HepG2 (cell line): ENCODE results near the gene DNAAF1. TPM values are rescaled to one million over a fixed set of nuclear protein-coding genes. Genes with fewer than 3 reads are reported as not detected.

Experiments
- ATAC-seq: fragments of 200-7000 bp; cut with Tn5 transposase; 3 replicates; pipeline ENCODE4 v1.9.1; 2020; ENCODE audit warnings: mild to moderate bottlenecking, moderate library complexity
- BruUV-seq: library from RNA; stranded (reverse); fragments of 400-500 nt; replicated peaks from 2 replicates; lab custom pipeline; 2021; lab: Mats Ljungman, UMichigan
- CTCF ChIA-PET: fragments of 300-600 bp; formaldehyde crosslinking; extraction: SDS; loops from one replicate; lab custom pipeline; 2021; ENCODE audit warnings: low total read pairs, inconsistent platforms, low intra/inter-chr PET ratio; lab: Yijun Ruan, JAX
- POLR2A ChIA-PET: fragments of 350-600 bp; sonication (Branson Sonifier 250); formaldehyde crosslinking; loops from one replicate; lab custom pipeline; 2020; ENCODE audit warnings: antibody characterized with exemption, inconsistent platforms; lab: Yijun Ruan, JAX
- DNase-seq: peaks from one replicate; pipeline ENCODE4 v3.0.0-alpha.2; 2015; ENCODE audit warnings: low spot score
- FAIRE-seq: peaks from 3 replicates; lab custom pipeline; 2011; peaks lifted over from hg19 to GRCh38; lab: Jason Lieb, UNC
- H2AFZ ChIP-seq: one replicate; pipeline ENCODE4 v1.6.1; 2011; ENCODE audit warnings: low read length, inconsistent platforms
- H3K27ac ChIP-seq: fragments of 300-600 bp; 3 replicates; pipeline ENCODE4 v1.8.0; 2011; ENCODE audit warnings: mixed run types, mild to moderate bottlenecking, mixed read lengths, low read length, inconsistent platforms; ENCODE audit not compliant: insufficient read depth; ENCODE audit errors: extremely low read length
- H3K27me3 ChIP-seq, 2 experiments: fragments of 200-600 bp in 1 of 2; 2 replicates in 1 of 2; 3 replicates in 1 of 2; pipeline versions ENCODE4 v1.6.0 to v1.8.0; 2011; ENCODE audit warnings: low read length in 2 of 2, mild to moderate bottlenecking in 2 of 2, moderate library complexity in 2 of 2, inconsistent platforms in 1 of 2; ENCODE audit not compliant: insufficient read depth in 2 of 2, control insufficient read depth in 1 of 2
- H3K36me3 ChIP-seq, 2 experiments: fragments of 200-600 bp in 1 of 2; replicated peaks in 1 of 2; 2 replicates in 1 of 2; 3 replicates in 1 of 2; pipeline versions ENCODE4 v1.5.1 to v1.8.0; 2011; ENCODE audit warnings: low read length in 2 of 2, inconsistent platforms in 1 of 2; ENCODE audit not compliant: insufficient read depth in 2 of 2, control insufficient read depth in 1 of 2
- H3K4me1 ChIP-seq: 2 replicates; pipeline ENCODE4 v1.5.1; 2012; ENCODE audit warnings: low read length, inconsistent platforms; ENCODE audit not compliant: insufficient read depth
- H3K4me2 ChIP-seq: 2 replicates; pipeline ENCODE4 v1.6.0; 2011; ENCODE audit warnings: low read depth, low read length, inconsistent platforms
- H3K4me3 ChIP-seq, 3 experiments: fragments of 200-600 bp in 1 of 3; sonication (generic), shearing (Covaris generic) in 1 of 3; replicated peaks in 1 of 3; 2 replicates each; pipeline ENCODE4 v1.5.1; 2011 to 2016; ENCODE audit warnings: low read length in 3 of 3, inconsistent platforms in 2 of 3, low read depth in 2 of 3, mild to moderate bottlenecking in 2 of 3, control low read depth in 1 of 3, mixed read lengths in 1 of 3; ENCODE audit not compliant: insufficient read depth in 1 of 3
- H3K79me2 ChIP-seq: one replicate; pipeline ENCODE4 v1.6.1; 2011; ENCODE audit warnings: low read length, inconsistent platforms; ENCODE audit not compliant: insufficient read depth
- H3K9ac ChIP-seq: 2 replicates; pipeline ENCODE4 v1.6.0; 2011; ENCODE audit warnings: mild to moderate bottlenecking, low read depth, low read length, inconsistent platforms; ENCODE audit not compliant: insufficient read depth
- H3K9me3 ChIP-seq: 2 replicates; pipeline ENCODE4 v1.5.1; 2012; ENCODE audit warnings: mild to moderate bottlenecking, low read length
- H4K20me1 ChIP-seq: 2 replicates; pipeline ENCODE4 v1.6.0; 2011; ENCODE audit warnings: inconsistent platforms, mild to moderate bottlenecking, low read length, moderate library complexity; ENCODE audit not compliant: insufficient read depth
- ATAD3A ChIP-seq: sonication (generic); formaldehyde crosslinking; IDR thresholded peaks from 2 replicates; pipeline ENCODE4 v1.4.0; 2020; ENCODE audit warnings: missing genetic modification reagents
- CEBPZ ChIP-seq: IDR thresholded peaks from 2 replicates; pipeline ENCODE4 v1.6.1; 2012; ENCODE audit warnings: low read length, improper control_type of control experiment
- ESRRA ChIP-seq: sonication (generic); formaldehyde crosslinking; IDR thresholded peaks from 2 replicates; pipeline ENCODE4 v1.5.1; 2020; ENCODE audit warnings: mild to moderate bottlenecking, low read depth, missing genetic modification reagents
- MXI1 ChIP-seq: IDR thresholded peaks from 3 replicates; pipeline ENCODE4 v1.6.1; 2012; ENCODE audit warnings: low read depth, low read length, inconsistent platforms, borderline replicate concordance
- PREB ChIP-seq: sonication (generic); formaldehyde crosslinking; IDR thresholded peaks from 2 replicates; pipeline ENCODE4 v1.4.0; 2020; ENCODE audit warnings: missing genetic modification reagents
- THAP7 ChIP-seq: sonication (generic); formaldehyde crosslinking; IDR thresholded peaks from 2 replicates; pipeline ENCODE4 v1.8.1; 2023; ENCODE audit warnings: mild to moderate bottlenecking, missing genetic modification reagents
- ZNF143 ChIP-seq: sonication (generic); formaldehyde crosslinking; IDR thresholded peaks from 2 replicates; pipeline ENCODE4 v1.4.0; 2020; ENCODE audit warnings: missing genetic modification reagents
- ZNF24 ChIP-seq: fragments of 450-650 bp; IDR thresholded peaks from 2 replicates; pipeline ENCODE4 v1.6.1; 2017; ENCODE audit warnings: antibody characterized with exemption, mild to moderate bottlenecking
- WGBS: methylation state at CpG from one replicate; pipeline ENCODE4 v1.1.6; 2017; ENCODE audit warnings: low lambda C conversion rate; 5-methylcytosine and 5-hydroxymethylcytosine counted together
- in situ Hi-C: cut with HindIII; loops from 2 replicates; pipeline ENCODE4 v1.10.0; 2017; ENCODE audit warnings: low pct_unique_long_range_greater_than_20kb; ENCODE audit not compliant: extremely low pct_ligation_motif_present
- intact Hi-C: fragments of 100-400 bp; cut with micrococcal nuclease; formaldehyde crosslinking; loops from one replicate; pipeline ENCODE4 v1.10.0; 2022; ENCODE audit not compliant: unreplicated experiment
- polyA plus RNA-seq, 8 experiments: library from polyadenylated mRNA; depleted of rRNA in 3 of 8; stranded (reverse) in 7 of 8; unstranded in 1 of 8; fragments of >200 nt; fragmentation: Illumina TruSeq in 4 of 8; extraction: Trizol in 4 of 8; gene quantifications; 2 replicates each; pipeline versions ENCODE4 v1.2.1 to v1.2.3, GENCODE V29; 2011 to 2016; ENCODE audit warnings: low read depth in 4 of 8, missing spikeins in 1 of 8, mixed read lengths in 1 of 8; ENCODE audit not compliant: insufficient read depth in 1 of 8
- total RNA-seq, 5 experiments: library from RNA; depleted of rRNA; stranded (reverse); fragments of >200 nt; fragmentation: Illumina TruSeq; extraction: Trizol; gene quantifications; 2 replicates each; pipeline ENCODE4 v1.2.3, GENCODE V29; 2016; ENCODE audit warnings: low read depth in 1 of 5

Gene DNAAF1
- total and polyA plus RNA-seq, 2 of the 13 experiments (the other 11 are each of a cell fraction or from before 2014, with no cell fraction given): 0.04 TPM; not detected in 1

DNA sequence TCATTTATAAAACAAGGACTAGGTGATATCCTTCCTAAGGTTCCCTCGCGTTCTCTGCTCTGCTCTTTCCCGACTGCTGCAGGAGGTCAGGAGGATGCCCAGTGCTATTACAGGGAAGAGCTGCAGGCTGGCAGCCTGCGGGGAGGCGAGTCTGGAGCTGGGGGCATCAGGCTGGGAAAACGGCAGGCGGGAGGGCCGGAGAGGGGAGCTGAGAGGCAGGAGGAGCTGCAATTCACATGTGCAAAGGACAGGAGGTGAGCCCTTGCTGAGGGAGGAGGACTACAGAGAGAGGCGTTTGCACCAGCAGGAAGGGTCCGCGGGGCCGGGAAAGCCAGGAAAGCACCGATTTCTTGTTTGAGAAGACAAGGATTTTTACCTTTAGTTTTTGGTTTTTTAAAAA lies 54.0 kb downstream of the DNAAF1 start:
- ATAC-seq: no peak
- in situ Hi-C loops: loop anchor here (25.0 kb wide), 1 partner anchor 237 kb away; the partner anchor contains the start of genes NECAB2 and OSGIN1
- intact Hi-C loops: loop anchor here (5.0 kb wide), 1 partner anchor 537 kb away; no protein-coding TSS in a partner anchor

More for the DNA sequence above, 54.0 kb downstream of the DNAAF1 start:
- H3K27me3 ChIP-seq: peaks cover 25 to 68% of the 10 kb centered on the region in 2 experiments; a peak in 4 of 5 replicates
- no peaks in the 10 kb centered on the region for H3K36me3 ChIP-seq
- H2AFZ ChIP-seq: no peak overlapping the region
- H3K4me2 ChIP-seq: no peak overlapping the region
- DNase-seq (no peak), FAIRE-seq (no peak)
- no peaks in the 10 kb centered on the region for H4K20me1 ChIP-seq
- no peaks in the 10 kb centered on the region for H3K4me1 ChIP-seq
- H3K27ac ChIP-seq: no peak overlapping the region
- no peaks in the 10 kb centered on the region for H3K9me3 ChIP-seq
- TF ChIP-seq PREB (CRISPR knock-in tag) (no peak), ATAD3A (CRISPR knock-in tag) (no peak), ZNF143 (CRISPR knock-in tag) (no peak), THAP7 (CRISPR knock-in tag) (no peak), CEBPZ (no peak), ZNF24 (no peak), MXI1 (no peak), ESRRA (CRISPR knock-in tag) (no peak)
- ChIA-PET CTCF (no interaction called here), POLR2A (no interaction called here)
- H3K79me2 ChIP-seq: no peaks in the 10 kb centered on the region
- no peak overlapping the region for H3K9ac ChIP-seq
- BruUV-seq: no TSS peak
- no peak overlapping the region for H3K4me3 ChIP-seq
- WGBS: 34% methylated on average over 13 of the region's 13 CpGs
